GM12878 (cell line): ENCODE data around the gene COL9A3. TPM values are rescaled to one million over a fixed set of nuclear protein-coding genes. Genes with fewer than 3 reads are reported as not detected.
A peak's percentile ranks its signal among the peaks of the same experiment; 100 is the strongest.

Experiments used
- ATAC-seq: fragments of 200-7000 bp; cut with Tn5 transposase; 3 replicates; pipeline ENCODE4 v1.9.1; 2020; ENCODE audit warnings: mild to moderate bottlenecking, moderate library complexity
- BruUV-seq: library from RNA; stranded (reverse); fragments of 400-500 nt; replicated peaks from 2 replicates; lab custom pipeline; 2021; lab: Mats Ljungman, UMichigan
- CTCF ChIA-PET: fragments of 300-600 bp; sonication (Branson Sonifier 250); formaldehyde crosslinking; extraction: SDS; loops from one replicate; lab custom pipeline; 2021; ENCODE audit warnings: inconsistent platforms; lab: Yijun Ruan, JAX
- POLR2A ChIA-PET: fragments of 350-600 bp; formaldehyde crosslinking; extraction: SDS; loops from one replicate; lab custom pipeline; 2021; ENCODE audit warnings: inconsistent platforms; lab: Charles Lee
- RAD21 ChIA-PET: fragments of 300-600 bp; sonication (Branson Sonifier 250); formaldehyde crosslinking; loops from one replicate; lab custom pipeline; 2023; ENCODE audit warnings: antibody characterized with exemption; ENCODE audit not compliant: unreplicated experiment; lab: Charles Lee
- SMC1A ChIA-PET: fragments of 300-600 bp; sonication (Branson Sonifier 250); formaldehyde crosslinking; loops from one replicate; lab custom pipeline; 2023; ENCODE audit not compliant: unreplicated experiment, uncharacterized antibody; lab: Charles Lee
- DNase-seq: peaks from one replicate; pipeline ENCODE4 v3.0.0-alpha.2; 2011; ENCODE audit warnings: low read depth, low spot score
- FAIRE-seq: peaks from 3 replicates; lab custom pipeline; 2011; peaks lifted over from hg19 to GRCh38; lab: Jason Lieb, UNC
- H2AFZ ChIP-seq: 2 replicates; pipeline ENCODE4 v1.6.0; 2011; ENCODE audit warnings: low read depth, low read length, control low read depth; ENCODE audit not compliant: control insufficient read depth
- H3K27ac ChIP-seq: 2 replicates; pipeline ENCODE4 v1.5.1; 2011; ENCODE audit warnings: control low read depth; ENCODE audit not compliant: control insufficient read depth, insufficient read depth
- H3K27me3 ChIP-seq, 2 experiments: replicated peaks in 1 of 2; 2 replicates each; pipeline versions ENCODE4 v1.6.0 to v1.6.1; 2011; ENCODE audit warnings: low read length in 1 of 2; ENCODE audit not compliant: control insufficient read depth in 2 of 2, insufficient read depth in 2 of 2
- H3K36me3 ChIP-seq, 2 experiments: 2 replicates each; pipeline ENCODE4 v1.5.1; 2011; ENCODE audit warnings: low read length in 1 of 2; ENCODE audit not compliant: control insufficient read depth in 2 of 2, insufficient read depth in 2 of 2
- H3K4me1 ChIP-seq: 2 replicates; pipeline ENCODE4 v1.6.1; 2011; ENCODE audit warnings: mild to moderate bottlenecking, low read length, moderate library complexity, mixed read lengths; ENCODE audit not compliant: control insufficient read depth, insufficient read depth
- H3K4me2 ChIP-seq: 2 replicates; pipeline ENCODE4 v1.6.0; 2011; ENCODE audit warnings: control low read depth; ENCODE audit not compliant: control insufficient read depth, insufficient read depth
- H3K4me3 ChIP-seq: fragments of 200-600 bp; sonication (generic); 2 replicates; pipeline ENCODE4 v1.5.1; 2016
- H3K79me2 ChIP-seq: 2 replicates; pipeline ENCODE4 v1.6.0; 2011; ENCODE audit warnings: low read length; ENCODE audit not compliant: control insufficient read depth, insufficient read depth
- H3K9ac ChIP-seq: 2 replicates; pipeline ENCODE4 v1.8.0; 2011; ENCODE audit warnings: low read length, control low read depth, mixed read lengths; ENCODE audit not compliant: control insufficient read depth, insufficient read depth
- H3K9me3 ChIP-seq: replicated peaks from 3 replicates; pipeline ENCODE4 v1.5.1; 2011; ENCODE audit warnings: mild to moderate bottlenecking, low read length; ENCODE audit not compliant: control insufficient read depth, insufficient read depth
- H4K20me1 ChIP-seq: 2 replicates; pipeline ENCODE4 v1.6.0; 2011; ENCODE audit not compliant: control insufficient read depth, insufficient read depth
- ATF3 ChIP-seq: IDR thresholded peaks from 2 replicates; pipeline ENCODE4 v1.6.1; 2011; ENCODE audit warnings: low read depth, mild to moderate bottlenecking, low read length, moderate library complexity, borderline replicate concordance; ENCODE audit errors: extremely low read depth
- CHD4 ChIP-seq: fragments of 200-600 bp; sonication (generic); IDR thresholded peaks from 2 replicates; pipeline ENCODE4 v1.6.1; 2016; ENCODE audit warnings: mild to moderate bottlenecking
- CREM ChIP-seq: IDR thresholded peaks from 2 replicates; pipeline ENCODE4 v1.6.1; 2014; ENCODE audit warnings: antibody characterized with exemption, low read depth
- EGR1 ChIP-seq, 2 experiments: IDR thresholded peaks; 1 replicate in 1 of 2; 2 replicates in 1 of 2; pipeline ENCODE4 v1.6.1; 2011 to 2012; ENCODE audit warnings: low read depth in 2 of 2, low read length in 2 of 2, borderline replicate concordance in 1 of 2, mild to moderate bottlenecking in 1 of 2, moderate library complexity in 1 of 2
- IKZF1 ChIP-seq: fragments of 450-650 bp; conservative IDR thresholded peaks from 2 replicates; pipeline ENCODE4 v1.6.1; 2017; ENCODE audit warnings: antibody characterized with exemption, mild to moderate bottlenecking
- NFYB ChIP-seq: IDR thresholded peaks from 2 replicates; pipeline ENCODE4 v1.6.1; 2011; ENCODE audit warnings: low read depth, mild to moderate bottlenecking, low read length, improper control_type of control experiment, moderate library complexity; ENCODE audit not compliant: insufficient read depth
- PAX8 ChIP-seq: fragments of 450-650 bp; IDR thresholded peaks from 2 replicates; pipeline ENCODE4 v1.6.1; 2017; ENCODE audit warnings: mild to moderate bottlenecking, moderate library complexity
- PML ChIP-seq: IDR thresholded peaks from 2 replicates; pipeline ENCODE4 v1.6.1; 2012; ENCODE audit warnings: low read length, inconsistent platforms
- PRDM15 ChIP-seq: fragments of 450-650 bp; formaldehyde crosslinking; IDR thresholded peaks from 2 replicates; pipeline ENCODE4 v1.4.0; 2020; ENCODE audit warnings: mild to moderate bottlenecking, moderate library complexity
- SREBF1 ChIP-seq: IDR thresholded peaks from 2 replicates; pipeline ENCODE4 v1.6.1; 2012; ENCODE audit warnings: mild to moderate bottlenecking, low read length
- SRF ChIP-seq, 2 experiments: IDR thresholded peaks; 2 replicates each; pipeline ENCODE4 v1.6.1; 2011; ENCODE audit warnings: low read depth in 2 of 2, low read length in 2 of 2, mild to moderate bottlenecking in 1 of 2, moderate library complexity in 1 of 2
- STAT3 ChIP-seq: IDR thresholded peaks from 2 replicates; pipeline ENCODE4 v1.6.1; 2011; ENCODE audit warnings: low read depth, low read length, improper control_type of control experiment
- SUPT20H ChIP-seq: IDR thresholded peaks from 2 replicates; pipeline ENCODE4 v1.6.1; 2011; ENCODE audit warnings: low read depth, mild to moderate bottlenecking, low read length, moderate library complexity, borderline replicate concordance; ENCODE audit not compliant: control insufficient read depth
- ZNF24 ChIP-seq: fragments of 450-650 bp; IDR thresholded peaks from 2 replicates; pipeline ENCODE4 v1.6.1; 2017; ENCODE audit warnings: antibody characterized with exemption, mild to moderate bottlenecking
- WGBS: methylation state at CpG from one replicate; pipeline ENCODE4 v1.1.6; 2016; ENCODE audit warnings: low lambda C conversion rate; ENCODE audit not compliant: insufficient replicate concordance, insufficient coverage; ENCODE audit errors: missing lambda C conversion rate; 5-methylcytosine and 5-hydroxymethylcytosine counted together
- in situ Hi-C: fragments of 300-500 bp; cut with MboI; formaldehyde crosslinking; loops from 9 replicates; pipeline ENCODE4 v1.14.3; 2018; ENCODE audit warnings: mixed read lengths
- intact Hi-C: fragments of 100-400 bp; cut with micrococcal nuclease; formaldehyde crosslinking; loops from one replicate; pipeline ENCODE4 v1.14.2; 2022; ENCODE audit not compliant: unreplicated experiment
- polyA plus RNA-seq, 11 experiments: library from polyadenylated mRNA; depleted of rRNA in 4 of 11; unstranded in 6 of 11; stranded (reverse) in 5 of 11; fragments of >200 nt; fragmentation: Nextera tagmentation in 4 of 11; fragmentation: Illumina TruSeq in 1 of 11; extraction: Ambion mirVana in 4 of 11; extraction: Trizol in 1 of 11; gene quantifications; 1 replicate in 1 of 11; 2 replicates in 10 of 11; pipeline versions ENCODE4 v1.2.1 to v1.2.3, GENCODE V29; 2011 to 2016; ENCODE audit warnings: inconsistent platforms in 2 of 11, missing spikeins in 2 of 11, low read depth in 1 of 11
- total RNA-seq, 4 experiments: library from RNA; depleted of rRNA in 3 of 4; stranded (reverse); fragments of >200 nt in 3 of 4; fragmentation: Illumina TruSeq in 1 of 4; extraction: Trizol in 1 of 4; gene quantifications; 2 replicates each; pipeline versions ENCODE4 v1.2.1 to v1.2.3, GENCODE V29; 2013 to 2021

The COL9A3 gene
- total and polyA plus RNA-seq, 10 of the 15 experiments (the other 5 are each of a cell fraction or from before 2014, with no cell fraction given) = 0.09 to 1.7 (median 0.63) TPM; not detected in 1

- no peak for FAIRE-seq
- no peaks in the 10 kb centered on the region; a peak in 1 of 4 replicates for H3K27me3 ChIP-seq
- no peak overlapping the region for H3K27ac ChIP-seq
- peaks cover 5% of the 10 kb centered on the region for H3K4me1 ChIP-seq
- no peaks in the 10 kb centered on the region for H3K9me3 ChIP-seq
- TSS peak; percentile 62 for BruUV-seq
- ATAC-seq = no peak
- CTCF ChIA-PET = interaction anchor here (1.2 kb wide), 1 partner anchor 37 kb away, joined by 5 read pairs; no protein-coding TSS in a partner anchor
- intact Hi-C loops (no loop called here), in situ Hi-C loops (no loop called here)
- SMC1A ChIA-PET = interaction anchor here (1.0 kb wide), 1 partner anchor 95 kb away, joined by 3 read pairs; no protein-coding TSS in a partner anchor
- WGBS = 94% methylated on average over 12 of the region's 12 CpGs
- TF ChIP-seq ZNF24 (no peak), EGR1 (IDR thresholded peaks at IDR 0.05; ENCODE audit: borderline replicate concordance in 1 of 2, low read depth in 2 of 2, low read length in 2 of 2) (no peak), CREM (no peak)
- H2AFZ ChIP-seq = no peak overlapping the region
- H3K4me3 ChIP-seq = peak overlapping the region; percentile 75; the same call in 1 of the 2 replicates
- DNase-seq = no peak
- H3K36me3 ChIP-seq = no peaks in the 10 kb centered on the region
- H3K9ac ChIP-seq = no peak overlapping the region
- RAD21 ChIA-PET = no interaction called here
- H4K20me1 ChIP-seq = no peaks in the 10 kb centered on the region
- POLR2A ChIA-PET = no interaction called here
- H3K79me2 ChIP-seq = peaks cover 3% of the 10 kb centered on the region; the same call in 1 of the 2 replicates
- H3K4me2 ChIP-seq = no peak overlapping the region; the same call in 1 of the 2 replicates
Observed at GRCh38 chr20:62859721-62860120, 42.9 kb downstream of the COL9A3 start.

- H3K27me3 ChIP-seq = no peaks in the 10 kb centered on the region; a peak in 1 of 4 replicates
- ChIA-PET RAD21 (no interaction called here), POLR2A (no interaction called here), CTCF (interaction anchor here (1.3 kb wide), 1 partner anchor 38 kb away, joined by 3 read pairs; no protein-coding TSS in a partner anchor), SMC1A (interaction anchor here (1.0 to 1.4 kb wide), 2 partner anchors 38 to 94 kb away, joined by 3 read pairs; no protein-coding TSS in a partner anchor)
- H3K9ac ChIP-seq = peak overlapping the region; percentile 38
- WGBS = 47% methylated on average over 24 of the region's 24 CpGs
- in situ Hi-C loops = no loop called here
- peaks cover 5% of the 10 kb centered on the region for H3K4me1 ChIP-seq
- no peak overlapping the region for H3K27ac ChIP-seq
- peak overlapping the region; percentile 75 for H3K4me3 ChIP-seq
- H4K20me1 ChIP-seq = no peaks in the 10 kb centered on the region
- FAIRE-seq = no peak
- no peaks in the 10 kb centered on the region for H3K9me3 ChIP-seq
- intact Hi-C loops = no loop called here
- DNase-seq = no peak
- no peaks in the 10 kb centered on the region for H3K36me3 ChIP-seq
- no TSS peak for BruUV-seq
- no peak for ATAC-seq
- H3K79me2 ChIP-seq = peaks cover 3% of the 10 kb centered on the region; the same call in 1 of the 2 replicates
- no peak overlapping the region for H2AFZ ChIP-seq
- H3K4me2 ChIP-seq = peak overlapping the region; percentile 89
- TF ChIP-seq PML = no peak
- no peak for TF ChIP-seq CHD4
- TF ChIP-seq NFYB = no peak
- TF ChIP-seq PAX8 = no peak
- no peak for TF ChIP-seq PRDM15
- TF ChIP-seq SUPT20H = no peak
- no peak for TF ChIP-seq SREBF1
- no peak for TF ChIP-seq IKZF1
- TF ChIP-seq SRF (IDR thresholded peaks at IDR 0.05; ENCODE audit: low read depth in 2 of 2, low read length in 2 of 2) = no peak
- TF ChIP-seq ATF3 = no peak
- no peak for TF ChIP-seq STAT3
Observed at GRCh38 chr20:62860391-62860923, 43.6 kb downstream of the COL9A3 start.
